Stimulated activated CD8-positive, alpha-beta memory T cell treated with anti-CD3 and anti-CD28 coated beads, Interleukin-12 subunit alpha, Interleukin-12 subunit beta, amount 100 ng/mL, for 24 hours (primary cell): ENCODE data around the gene COL19A1.

Source experiments
- DNase-seq: peaks from one replicate; pipeline ENCODE4 v3.0.0-alpha.2; 2020; ENCODE audit errors: extremely low read depth

Gene COL19A1

DNA sequence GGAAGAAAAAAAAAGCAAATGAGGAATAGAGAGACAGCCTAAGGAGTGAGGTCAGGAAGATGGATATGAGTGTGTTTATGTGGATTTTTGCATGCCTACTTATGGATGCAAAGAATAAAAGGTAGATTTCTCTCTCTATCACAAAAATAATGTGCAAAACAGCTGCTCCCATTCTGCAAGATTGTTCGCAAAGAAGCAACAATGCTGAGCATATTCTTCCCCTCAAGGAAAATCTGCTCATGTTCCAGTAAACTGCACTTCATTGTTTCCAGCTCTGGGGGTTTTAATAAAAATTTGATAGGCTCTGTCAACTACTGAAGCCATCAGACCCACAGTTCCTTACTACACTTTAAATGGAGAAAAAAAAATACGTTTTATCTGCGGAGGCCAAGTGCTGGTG is 259.2 kb downstream of the COL19A1 start:
- no peak for DNase-seq

DNA sequence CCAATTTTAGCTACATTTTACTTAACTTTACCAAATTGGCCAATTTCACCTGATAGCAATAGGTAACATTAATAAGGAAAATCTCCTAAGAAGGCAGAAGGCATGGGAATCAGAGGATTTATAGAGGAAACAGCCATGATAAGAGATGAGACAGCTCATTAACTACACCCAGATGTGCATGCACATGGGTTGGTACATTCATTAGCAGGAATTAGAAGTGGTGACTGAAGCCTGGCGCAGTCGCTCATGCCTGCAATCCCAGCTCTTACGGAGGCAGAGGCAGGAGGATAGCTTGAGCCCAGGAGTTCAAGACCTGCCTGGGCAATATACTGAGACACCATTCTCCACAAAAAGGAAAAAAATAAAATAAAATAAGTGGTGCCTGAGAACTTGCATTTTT is 263.0 kb downstream of the COL19A1 start:
- DNase-seq, result no peak

GRCh38 chr6:70130865-70131264 is 264.5 kb downstream of the COL19A1 start:
- DNase-seq, result no peak

DNA sequence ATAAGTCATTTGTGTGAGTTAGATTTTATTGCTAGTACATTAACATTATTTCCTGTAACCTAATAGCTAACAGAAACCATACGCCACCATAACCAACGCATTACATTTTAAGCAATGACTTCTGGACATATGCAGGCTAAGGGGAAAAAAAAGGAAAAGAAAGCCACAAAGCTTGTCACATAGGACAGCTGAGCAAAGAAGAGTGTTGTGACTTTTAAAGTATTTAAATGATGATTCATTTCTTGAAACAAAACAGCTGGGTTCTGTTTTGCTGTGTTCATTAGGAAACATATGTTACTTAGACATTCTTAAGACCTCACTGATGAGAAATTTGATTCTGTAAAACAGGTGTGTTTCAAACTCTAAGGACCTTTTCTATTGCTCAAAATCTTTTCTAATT is 265.2 kb downstream of the COL19A1 start:
- no peak for DNase-seq

GRCh38 chr6:70133246-70133645 is 266.9 kb downstream of the COL19A1 start:
- DNase-seq, result no peak

GRCh38 chr6:70134542-70134941 is 268.2 kb downstream of the COL19A1 start:
- no peak for DNase-seq

DNA sequence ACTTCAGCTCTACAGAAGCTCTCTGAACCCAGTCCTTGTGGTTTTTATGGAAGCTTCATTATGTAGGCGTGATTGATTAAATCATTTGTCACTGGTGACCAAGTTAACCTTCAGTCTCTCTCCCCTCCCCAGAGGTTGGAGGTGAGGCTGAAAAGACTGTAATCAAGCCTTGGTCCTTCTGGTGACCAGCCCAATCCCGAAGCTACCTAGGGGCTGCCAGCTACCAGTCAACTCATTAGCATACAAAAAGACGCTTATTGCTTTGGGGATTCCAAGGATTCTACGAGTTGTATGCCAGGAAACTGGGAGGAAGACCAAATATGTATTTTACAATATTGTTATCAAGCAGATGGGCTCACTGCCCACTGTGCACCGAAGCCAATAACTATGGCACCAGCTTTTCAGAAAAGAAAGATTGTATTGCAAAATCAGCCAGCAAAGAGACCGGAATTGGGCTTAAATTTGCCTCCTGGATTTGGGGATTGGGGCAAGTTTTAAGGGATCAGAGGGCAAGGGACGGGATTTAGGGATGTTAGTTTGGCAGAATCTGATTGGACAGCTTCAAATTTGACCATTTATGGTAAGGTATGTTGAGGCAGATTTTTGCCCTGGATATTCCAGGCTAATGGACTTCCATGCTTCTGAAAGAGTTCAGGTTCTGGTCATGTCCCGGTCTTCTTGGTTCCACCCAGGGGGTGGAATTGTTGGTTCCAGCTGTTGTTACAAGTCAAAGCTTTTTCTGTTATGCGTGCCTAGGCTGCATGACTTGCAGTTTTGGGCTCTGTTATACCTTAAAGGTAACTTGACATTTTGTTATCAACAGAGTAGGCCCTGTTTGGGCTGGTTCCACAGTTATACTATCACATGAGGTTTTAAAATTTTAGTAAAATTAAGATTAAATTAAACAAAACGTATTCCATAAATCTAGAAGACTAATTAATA is 269.1 kb downstream of the COL19A1 start:
- DNase-seq, result no peak

DNA sequence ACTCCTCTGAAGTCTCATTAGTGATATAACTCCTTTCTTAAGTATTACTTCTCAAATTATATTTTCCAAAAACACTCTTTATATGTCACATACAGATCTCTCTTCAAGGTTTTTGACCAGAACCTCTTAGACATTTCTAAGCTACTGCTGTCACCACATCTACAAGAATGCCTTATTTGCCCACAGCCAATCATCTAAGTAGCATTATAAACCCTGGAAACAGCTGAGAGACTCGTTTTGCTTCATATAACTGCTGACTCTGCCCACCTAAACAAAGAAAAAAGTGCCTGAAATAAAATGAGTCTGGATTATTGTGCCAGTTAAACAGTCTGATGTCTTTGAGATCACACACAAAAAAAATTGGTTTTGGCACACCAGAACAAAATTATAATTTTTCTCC is 270.6 kb downstream of the COL19A1 start:
- DNase-seq, result no peak

DNA sequence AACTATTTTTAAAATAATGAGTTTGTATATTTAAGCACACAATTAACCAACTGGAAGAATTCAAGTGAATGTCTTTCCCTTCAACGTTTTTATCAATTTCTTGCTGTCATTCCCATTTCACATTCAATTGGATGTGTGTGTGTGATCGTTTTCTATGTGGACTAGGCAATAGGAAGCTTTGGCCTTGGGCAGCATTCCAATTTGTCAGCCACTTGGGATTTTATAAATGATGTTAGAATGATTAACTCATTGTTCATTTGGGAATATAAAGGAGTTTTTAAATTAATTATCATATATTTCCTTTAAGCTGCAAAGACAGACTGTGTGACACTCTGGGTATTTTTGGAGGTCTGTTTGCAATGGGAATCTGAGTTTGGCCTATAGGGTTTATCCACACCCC is 274.1 kb downstream of the COL19A1 start:
- DNase-seq, result no peak

DNA sequence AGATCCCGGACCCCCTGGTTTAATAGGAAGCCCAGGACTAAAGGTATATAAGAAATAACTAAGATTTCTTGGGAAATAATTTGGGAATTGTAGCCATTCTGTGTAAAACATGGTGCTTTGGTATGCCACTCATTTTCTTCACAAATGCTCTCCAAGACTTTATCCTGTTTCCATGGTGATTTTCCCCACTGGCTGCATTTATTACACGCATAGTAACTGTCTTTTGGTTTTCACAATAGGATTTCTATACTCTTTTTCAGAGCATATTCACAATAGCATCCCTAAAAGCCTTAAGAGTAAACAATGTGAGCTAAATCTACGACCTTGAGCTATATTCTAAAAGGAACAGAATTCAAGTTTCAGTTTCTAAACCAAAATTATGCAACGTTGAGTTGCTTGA is 275.7 kb downstream of the COL19A1 start:
- no peak for DNase-seq

DNA sequence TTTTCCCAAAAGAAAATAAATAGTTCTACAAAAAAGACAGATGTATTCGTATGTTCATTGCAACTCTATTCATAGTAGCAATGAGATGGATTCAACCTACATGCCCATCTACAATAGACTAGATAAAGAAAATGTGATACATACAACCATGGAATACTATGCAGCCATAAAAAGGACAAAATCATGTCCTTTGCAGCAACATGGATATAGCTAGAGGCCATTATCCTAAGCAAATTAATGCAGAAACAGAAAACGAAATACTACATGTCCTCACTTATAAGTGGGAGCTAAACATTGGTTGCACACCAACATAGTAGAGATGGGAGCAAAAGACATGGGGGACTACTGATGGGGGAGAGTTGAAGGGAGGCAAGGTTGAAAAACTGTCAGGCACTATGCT is 278.8 kb downstream of the COL19A1 start:
- no peak for DNase-seq

- DNase-seq, result no peak
These were observed 282.9 kb downstream of the COL19A1 start for GRCh38 chr6:70149209-70149788.

DNA sequence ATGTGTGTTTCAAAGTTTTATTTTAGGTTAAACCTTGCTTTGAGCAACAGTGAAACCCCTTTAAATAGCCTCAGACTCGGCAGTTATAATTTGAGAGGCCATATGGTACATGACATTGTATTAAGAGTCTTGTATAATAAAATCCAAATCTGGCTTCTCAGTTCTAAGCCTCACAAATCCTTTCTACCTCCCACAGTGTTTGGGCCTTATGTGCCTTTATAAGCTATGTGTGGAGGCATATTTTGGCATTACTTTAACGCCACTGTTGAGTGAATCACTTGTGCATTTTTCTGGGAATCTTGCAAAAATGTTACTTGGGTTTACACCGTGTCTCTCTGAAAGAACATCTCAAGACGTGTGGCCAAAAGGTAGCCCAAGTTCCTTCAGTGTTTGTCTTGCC is 284.2 kb downstream of the COL19A1 start:
- DNase-seq, result no peak

GRCh38 chr6:70151616-70152015 is 285.3 kb downstream of the COL19A1 start:
- DNase-seq, result no peak

DNA sequence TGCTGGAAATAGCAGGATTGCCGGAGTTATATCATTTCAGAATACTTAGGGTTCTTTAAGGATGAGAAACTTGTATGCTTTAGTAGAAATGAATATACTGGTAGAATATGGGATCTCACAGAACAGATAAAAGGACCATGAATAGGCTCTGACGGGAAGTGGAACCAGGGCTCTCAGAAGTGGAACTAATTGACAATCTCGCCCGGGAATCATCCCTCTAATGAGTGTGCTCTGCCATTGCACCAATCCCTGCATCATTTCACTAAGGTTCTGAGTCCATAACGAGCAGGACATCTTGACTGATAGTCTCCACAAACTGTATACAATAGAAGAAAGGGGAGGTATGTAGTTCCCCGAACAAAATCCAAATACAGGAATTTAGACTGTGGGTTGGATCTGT is 286.4 kb downstream of the COL19A1 start:
- no peak for DNase-seq

GRCh38 chr6:70157086-70157485 is 290.7 kb downstream of the COL19A1 start:
- DNase-seq, result no peak

DNA sequence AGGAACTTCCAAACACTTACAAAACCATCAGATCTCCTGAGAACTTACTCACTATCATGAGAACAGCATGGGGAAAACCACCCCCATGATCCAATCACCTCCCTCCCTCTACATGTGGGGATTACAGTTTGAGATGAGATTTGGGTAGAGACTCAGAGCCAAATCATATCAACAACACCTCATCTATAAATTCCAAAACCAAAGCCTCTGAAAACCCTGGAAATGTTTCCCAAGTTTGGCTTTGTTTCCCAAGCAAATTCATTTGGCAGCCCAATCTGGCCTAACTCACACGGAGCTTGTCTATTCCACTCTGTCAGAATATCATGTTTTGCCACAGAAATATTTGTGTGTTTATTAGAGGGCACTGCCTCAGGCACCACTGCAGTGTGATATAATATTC is 293.9 kb downstream of the COL19A1 start:
- DNase-seq, result no peak

GRCh38 chr6:70162972-70163371 is 296.6 kb downstream of the COL19A1 start:
- DNase-seq, result no peak

- DNase-seq, result no peak
These were observed 297.4 kb downstream of the COL19A1 start for GRCh38 chr6:70163795-70164194.

GRCh38 chr6:70164556-70164955 is 298.2 kb downstream of the COL19A1 start:
- DNase-seq, result no peak

- no peak for DNase-seq
These were observed 300.0 kb downstream of the COL19A1 start for GRCh38 chr6:70166088-70166958.

DNA sequence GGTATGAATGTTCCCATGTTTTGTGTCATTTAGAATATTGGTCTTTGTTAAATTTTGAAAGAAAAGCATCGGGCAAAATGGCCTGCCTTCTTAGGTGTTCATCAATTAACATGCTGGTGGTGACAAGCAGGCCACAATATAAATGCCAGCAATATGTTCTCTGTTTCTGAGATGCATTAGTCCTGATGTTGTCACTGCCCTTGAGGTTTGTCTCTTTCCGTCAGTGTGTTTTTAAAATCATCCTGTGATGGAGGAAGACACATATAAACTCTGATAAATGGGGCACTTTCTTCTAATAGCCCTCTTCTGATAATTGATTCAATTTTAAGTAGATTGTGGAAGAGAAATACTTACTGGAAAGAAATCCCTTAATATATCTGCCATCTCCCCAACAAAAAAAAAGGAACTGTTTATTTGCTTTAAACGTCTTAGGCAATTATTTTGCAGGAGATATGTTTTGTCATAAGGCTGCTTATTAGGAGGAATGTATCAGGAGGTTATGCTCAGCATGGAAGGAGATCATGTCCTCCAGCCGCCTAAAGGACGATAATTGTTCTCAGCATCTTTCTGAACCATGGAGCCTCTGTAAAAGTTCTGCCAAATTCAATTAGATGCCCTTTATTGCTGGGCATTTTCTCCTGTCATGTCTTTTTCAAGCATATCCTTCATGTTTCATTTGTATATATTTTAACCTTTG is 302.5 kb downstream of the COL19A1 start:
- DNase-seq, result no peak
